K562 (cell line): ENCODE measurements around the gene IRGQ. TPM values are rescaled to one million over a fixed set of nuclear protein-coding genes. Genes with fewer than 3 reads are reported as not detected.
A peak's percentile ranks its signal among the peaks of the same experiment; 100 is the strongest.

ENCODE experiments used
- CSDE1 ChIP-seq, 2 experiments: fragments of 450-650 bp; IDR thresholded peaks; 2 replicates each; pipeline ENCODE4 v1.6.1; 2016; ENCODE audit warnings: mild to moderate bottlenecking in 1 of 2
- CTCFL ChIP-seq: IDR thresholded peaks from 2 replicates; pipeline ENCODE4 v1.6.1; 2011; ENCODE audit warnings: borderline replicate concordance, low read depth, mild to moderate bottlenecking, moderate library complexity, low read length; ENCODE audit not compliant: insufficient read depth, poor library complexity, severe bottlenecking
- GATA2 ChIP-seq: sonication (generic); formaldehyde crosslinking; IDR thresholded peaks from 2 replicates; pipeline ENCODE4 v1.4.0; 2020; ENCODE audit warnings: mild to moderate bottlenecking, missing genetic modification reagents
- GTF2B ChIP-seq: IDR thresholded peaks from 2 replicates; pipeline ENCODE4 v1.6.1; 2011; ENCODE audit not compliant: insufficient read length; ENCODE audit errors: extremely low read depth
- HDAC3 ChIP-seq: fragments of 450-650 bp; IDR thresholded peaks from 2 replicates; pipeline ENCODE4 v1.6.1; 2018; ENCODE audit warnings: borderline replicate concordance, mild to moderate bottlenecking, moderate library complexity; ENCODE audit not compliant: partially characterized antibody
- HIVEP1 ChIP-seq: fragments of 250-450 bp; sonication (Bioruptor Pico); IDR thresholded peaks from 2 replicates; pipeline ENCODE4 v1.4.0; 2020; ENCODE audit warnings: mild to moderate bottlenecking
- KDM5B ChIP-seq: fragments of 200-600 bp; sonication (generic); IDR thresholded peaks from 2 replicates; pipeline ENCODE4 v1.6.1; 2012; ENCODE audit warnings: low read depth, mild to moderate bottlenecking, moderate library complexity, low read length, control low read depth, inconsistent platforms; ENCODE audit not compliant: insufficient replicate concordance
- NR1H2 ChIP-seq: sonication (generic); formaldehyde crosslinking; IDR thresholded peaks from 2 replicates; pipeline ENCODE4 v1.4.0; 2020; ENCODE audit warnings: mild to moderate bottlenecking, missing genetic modification reagents
- PTBP1 ChIP-seq: fragments of 200-400 bp; formaldehyde crosslinking; IDR thresholded peaks from 2 replicates; pipeline ENCODE4 v1.6.1; 2017; ENCODE audit warnings: low read depth, low read length
- RREB1 ChIP-seq: fragments of 250-450 bp; sonication (Bioruptor Pico); IDR thresholded peaks from 2 replicates; pipeline ENCODE4 v1.4.0; 2020
- SUPT5H ChIP-seq: fragments of 450-650 bp; IDR thresholded peaks from 2 replicates; pipeline ENCODE4 v1.6.1; 2016
- TRIM24 ChIP-seq, 2 experiments: fragments of 450-650 bp; IDR thresholded peaks; 2 replicates each; pipeline ENCODE4 v1.6.1; 2016
- ZNF354B ChIP-seq: fragments of 250-450 bp; sonication (Bioruptor Pico); IDR thresholded peaks from 2 replicates; pipeline ENCODE4 v1.4.0; 2020
- ZNF431 ChIP-seq: sonication (generic); formaldehyde crosslinking; IDR thresholded peaks from 2 replicates; pipeline ENCODE4 v1.8.0; 2022; ENCODE audit warnings: mild to moderate bottlenecking, missing genetic modification reagents
- ZNF561 ChIP-seq: fragments of 450-650 bp; formaldehyde crosslinking; conservative IDR thresholded peaks from 2 replicates; pipeline ENCODE4 v1.4.0; 2020; ENCODE audit warnings: mild to moderate bottlenecking, moderate library complexity
- ZNF589 ChIP-seq: fragments of 200-800 bp; sonication (Bioruptor generic); IDR thresholded peaks from 2 replicates; pipeline ENCODE4 v1.6.1; 2016; ENCODE audit warnings: low read depth, missing genetic modification characterization, missing compliant biosample characterization
- ZNF780A ChIP-seq: fragments of 250-450 bp; sonication (Bioruptor Pico); IDR thresholded peaks from 2 replicates; pipeline ENCODE4 v1.5.0; 2021; ENCODE audit warnings: mild to moderate bottlenecking
- polyA plus RNA-seq, 8 experiments: library from polyadenylated mRNA; depleted of rRNA in 4 of 8; stranded (reverse) in 5 of 8; unstranded in 3 of 8; fragments of >200 nt; fragmentation: Nextera tagmentation in 2 of 8; fragmentation: Illumina TruSeq in 1 of 8; extraction: Ambion mirVana in 2 of 8; extraction: Trizol in 1 of 8; gene quantifications; 2 replicates each; pipeline versions ENCODE4 v1.2.1 to v1.2.3, GENCODE V29; 2011 to 2014; ENCODE audit warnings: inconsistent platforms in 1 of 8, missing spikeins in 1 of 8
- total RNA-seq, 7 experiments: library from RNA; depleted of rRNA in 6 of 7; stranded (reverse); fragments of >200 nt in 6 of 7; fragmentation: Illumina TruSeq in 2 of 7; extraction: Trizol in 2 of 7; gene quantifications; 2 replicates each; pipeline versions ENCODE4 v1.2.1 to v1.2.3, GENCODE V29; 2011 to 2021; ENCODE audit warnings: low replicate concordance in 1 of 7
- TF ChIP-seq, protein P1 (sequence below): sonication (generic); formaldehyde crosslinking; IDR thresholded peaks from 2 replicates; pipeline ENCODE4 v1.8.1; 2023; ENCODE audit warnings: mild to moderate bottlenecking, missing genetic modification reagents, moderate library complexity

IRGQ gene
- total and polyA plus RNA-seq, 9 of the 15 experiments (the other 6 are each of a cell fraction or from before 2014, with no cell fraction given): 3.5 to 19.2 (median 7.9) TPM

DNA sequence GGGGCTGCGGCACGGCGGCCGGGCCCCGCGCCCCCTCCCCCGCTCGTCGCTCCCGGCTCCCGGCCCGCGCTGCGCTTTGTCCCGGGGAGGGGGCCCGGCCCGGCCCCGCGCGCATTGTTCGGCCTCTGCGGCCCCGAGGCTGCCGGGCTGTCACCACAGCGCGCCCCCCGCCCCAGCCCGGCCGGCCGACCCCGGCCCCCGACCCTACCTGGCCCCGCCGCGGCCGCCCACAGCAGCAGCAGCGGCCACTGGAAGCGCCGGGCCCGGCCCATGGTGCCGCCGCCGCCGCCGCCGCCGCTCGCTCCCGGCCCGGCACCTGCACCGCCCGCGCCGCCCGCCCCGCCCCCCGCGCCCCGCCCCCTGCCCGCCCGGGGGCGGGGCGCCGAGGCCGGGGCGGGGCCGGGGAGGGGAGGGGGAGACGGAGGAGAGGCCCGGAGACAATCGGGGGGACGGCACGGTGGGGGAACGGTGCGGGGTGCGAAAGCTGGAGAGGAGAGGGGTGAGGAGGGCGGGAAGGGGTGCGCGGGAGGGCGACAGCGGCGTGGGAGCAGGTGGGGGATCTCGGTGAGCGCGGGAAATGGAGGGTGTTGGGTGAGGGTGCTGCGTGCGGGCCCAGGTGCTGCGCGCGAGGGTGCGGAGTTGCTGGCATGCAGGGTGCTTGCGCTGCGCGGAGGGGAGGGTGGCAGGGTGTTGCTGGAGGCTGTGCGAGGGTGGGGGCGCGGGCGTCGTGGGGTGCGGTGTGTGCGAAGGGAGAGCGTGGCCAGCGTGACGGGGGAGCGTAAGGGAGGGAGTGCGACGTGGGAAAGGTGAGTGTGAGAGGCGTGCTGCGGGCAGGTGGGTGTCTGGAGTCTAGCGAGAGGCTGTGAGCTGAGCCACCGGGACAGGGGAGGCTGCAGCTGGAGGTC is 43.8 kb upstream of the IRGQ start, which contains the start of gene CADM4 (continued):
- TF ChIP-seq NR1H2 (CRISPR knock-in tag) (no peak), ZNF354B (CRISPR knock-in tag) (no peak), RREB1 (no peak), GATA2 (CRISPR knock-in tag) (no peak), TRIM24 (IDR thresholded peaks at IDR 0.05) (0 out of 4 replicates have a peak, but pooled peaks of 1 of the 2 experiments have one; percentile 30), ZNF561 (CRISPR knock-in tag) (no peak), HIVEP1 (CRISPR knock-in tag) (no peak), SUPT5H (no peak), ZNF431 (CRISPR knock-in tag) (no peak), PTBP1 (no peak), ZNF780A (CRISPR knock-in tag) (no peak), CTCFL (no peak), KDM5B (peak; percentile 21), GTF2B (no peak), CSDE1 (IDR thresholded peaks at IDR 0.05) (no peak), HDAC3 (no peak), ZNF589 (CRISPR knock-in tag) (no peak)
- TF ChIP-seq, protein P1, sequence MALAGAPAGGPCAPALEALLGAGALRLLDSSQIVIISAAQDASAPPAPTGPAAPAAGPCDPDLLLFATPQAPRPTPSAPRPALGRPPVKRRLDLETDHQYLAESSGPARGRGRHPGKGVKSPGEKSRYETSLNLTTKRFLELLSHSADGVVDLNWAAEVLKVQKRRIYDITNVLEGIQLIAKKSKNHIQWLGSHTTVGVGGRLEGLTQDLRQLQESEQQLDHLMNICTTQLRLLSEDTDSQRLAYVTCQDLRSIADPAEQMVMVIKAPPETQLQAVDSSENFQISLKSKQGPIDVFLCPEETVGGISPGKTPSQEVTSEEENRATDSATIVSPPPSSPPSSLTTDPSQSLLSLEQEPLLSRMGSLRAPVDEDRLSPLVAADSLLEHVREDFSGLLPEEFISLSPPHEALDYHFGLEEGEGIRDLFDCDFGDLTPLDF (CRISPR knock-in tag): no peak
